Endodermal cell (in vitro differentiated cells): Measurements from ENCODE around the gene C5orf24. TPM values are rescaled to one million over a fixed set of nuclear protein-coding genes. Genes with fewer than 3 reads are reported as not detected.
A peak's percentile ranks its signal among the peaks of the same experiment; 100 is the strongest.

Source experiments
- DNase-seq: peaks from one replicate; pipeline ENCODE4 v3.0.0-alpha.2; 2017
- H3K27ac ChIP-seq: 2 replicates; pipeline ENCODE4 v1.5.1; 2013; ENCODE audit warnings: mild to moderate bottlenecking, low read depth, low read length, moderate library complexity
- H3K27me3 ChIP-seq: 2 replicates; pipeline ENCODE4 v1.6.1; 2013; ENCODE audit warnings: mild to moderate bottlenecking, low read length, moderate library complexity; ENCODE audit not compliant: insufficient read depth, control insufficient read depth, poor library complexity, severe bottlenecking
- H3K36me3 ChIP-seq: 2 replicates; pipeline ENCODE4 v1.7.0; 2013; ENCODE audit warnings: mild to moderate bottlenecking, low read length, moderate library complexity; ENCODE audit not compliant: control insufficient read depth, insufficient read depth
- H3K4me1 ChIP-seq: one replicate; pipeline ENCODE4 v1.7.0; 2013; ENCODE audit warnings: low read length; ENCODE audit not compliant: control insufficient read depth, insufficient read depth
- H3K4me3 ChIP-seq: 2 replicates; pipeline ENCODE4 v1.5.1; 2013; ENCODE audit warnings: mild to moderate bottlenecking, low read length, moderate library complexity
- H3K9ac ChIP-seq: 2 replicates; pipeline ENCODE4 v1.6.1; 2013; ENCODE audit warnings: mild to moderate bottlenecking, low read length, moderate library complexity; ENCODE audit not compliant: poor library complexity, severe bottlenecking; ENCODE audit errors: extremely low read depth
- H3K9me3 ChIP-seq: 2 replicates; pipeline ENCODE4 v1.6.1; 2013; ENCODE audit warnings: mild to moderate bottlenecking, low read length, moderate library complexity; ENCODE audit not compliant: control insufficient read depth
- H3K27ac Mint-ChIP-seq: 2 replicates; pipeline ENCODE4 v1.8.0; 2020; ENCODE audit warnings: mixed read lengths
- H3K27me3 Mint-ChIP-seq: 2 replicates; pipeline ENCODE4 v1.8.0; 2021; ENCODE audit warnings: mild to moderate bottlenecking, mixed read lengths; ENCODE audit not compliant: insufficient read depth
- H3K36me3 Mint-ChIP-seq: 2 replicates; pipeline ENCODE4 v1.8.0; 2020; ENCODE audit warnings: low read depth, mixed read lengths
- H3K4me1 Mint-ChIP-seq: 2 replicates; pipeline ENCODE4 v1.8.0; 2020; ENCODE audit warnings: mixed read lengths
- H3K4me3 Mint-ChIP-seq: 2 replicates; pipeline ENCODE4 v1.8.0; 2020; ENCODE audit warnings: mild to moderate bottlenecking, moderate library complexity, mixed read lengths
- H3K9me3 Mint-ChIP-seq: 2 replicates; pipeline ENCODE4 v1.8.0; 2020; ENCODE audit warnings: mild to moderate bottlenecking, mixed read lengths
- WGBS, 2 experiments: methylation state at CpG; one replicate each; pipeline versions ENCODE4 v1.1.5 to v1.1.7; 2013; ENCODE audit warnings: missing lambda C conversion rate in 2 of 2, mixed read lengths in 1 of 2; ENCODE audit not compliant: insufficient coverage in 1 of 2, insufficient read length in 1 of 2; 5-methylcytosine and 5-hydroxymethylcytosine counted together
- total RNA-seq, 2 donors: library from RNA; stranded (reverse); fragmentation: NEBNext Ultra II Directional in 1 of 2; extraction: Animal tissue kit (Norgen Biotek cat#: 25700) in 1 of 2; gene quantifications; 2 replicates in 1 of 2; 3 replicates in 1 of 2; pipeline ENCODE4 v1.2.1, GENCODE V29; 2021
- TF ChIP-seq, protein P1 (sequence below): fragments of 200-600 bp; sonication (generic); conservative IDR thresholded peaks from 2 replicates; pipeline ENCODE4 v1.5.0; 2021; ENCODE audit warnings: antibody characterized with exemption, mild to moderate bottlenecking

Gene C5orf24
- total RNA-seq, 2 donors from 2014 or later: 33.8 to 41.0 TPM

DNA sequence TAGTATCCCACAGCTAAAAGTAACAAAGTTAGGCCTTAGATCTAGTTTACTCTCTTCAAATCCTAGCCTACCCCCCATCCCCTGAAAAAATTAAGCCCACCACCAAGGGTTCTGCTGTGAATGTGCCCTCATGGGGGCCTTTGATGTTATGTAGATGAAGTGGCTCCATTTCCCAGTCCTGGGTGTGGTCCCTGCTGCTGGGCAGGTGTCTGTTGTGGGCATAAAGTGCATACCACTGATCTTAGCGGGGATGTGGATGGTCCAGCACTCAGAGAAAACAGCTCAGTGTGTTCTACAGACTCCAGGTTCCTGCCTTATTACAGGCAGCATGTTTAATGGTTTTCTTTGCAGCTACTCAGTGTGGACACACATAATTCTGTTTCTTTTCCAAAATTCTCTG, 61.0 kb downstream of the C5orf24 start:
- Mint-ChIP-seq H3K9me3 (no peaks in the 10 kb centered on the region), H3K4me1 (peaks cover 2% of the 10 kb centered on the region), H3K36me3 (peaks cover 20% of the 10 kb centered on the region), H3K27ac (no peak overlapping the region), H3K27me3 (no peaks in the 10 kb centered on the region), H3K4me3 (peak overlapping the region; percentile 77)
- Histone ChIP-seq H3K27me3 (no peaks in the 10 kb centered on the region), H3K36me3 (peaks cover 8% of the 10 kb centered on the region), H3K4me3 (no peak overlapping the region), H3K4me1 (no peaks in the 10 kb centered on the region), H3K27ac (no peak overlapping the region), H3K9ac (no peak overlapping the region), H3K9me3 (no peaks in the 10 kb centered on the region)
- DNase-seq: no peak
- 86 to 91% methylated on average over 1 of the region's 1 CpG for WGBS, 2 experiments
- TF ChIP-seq, protein P1, sequence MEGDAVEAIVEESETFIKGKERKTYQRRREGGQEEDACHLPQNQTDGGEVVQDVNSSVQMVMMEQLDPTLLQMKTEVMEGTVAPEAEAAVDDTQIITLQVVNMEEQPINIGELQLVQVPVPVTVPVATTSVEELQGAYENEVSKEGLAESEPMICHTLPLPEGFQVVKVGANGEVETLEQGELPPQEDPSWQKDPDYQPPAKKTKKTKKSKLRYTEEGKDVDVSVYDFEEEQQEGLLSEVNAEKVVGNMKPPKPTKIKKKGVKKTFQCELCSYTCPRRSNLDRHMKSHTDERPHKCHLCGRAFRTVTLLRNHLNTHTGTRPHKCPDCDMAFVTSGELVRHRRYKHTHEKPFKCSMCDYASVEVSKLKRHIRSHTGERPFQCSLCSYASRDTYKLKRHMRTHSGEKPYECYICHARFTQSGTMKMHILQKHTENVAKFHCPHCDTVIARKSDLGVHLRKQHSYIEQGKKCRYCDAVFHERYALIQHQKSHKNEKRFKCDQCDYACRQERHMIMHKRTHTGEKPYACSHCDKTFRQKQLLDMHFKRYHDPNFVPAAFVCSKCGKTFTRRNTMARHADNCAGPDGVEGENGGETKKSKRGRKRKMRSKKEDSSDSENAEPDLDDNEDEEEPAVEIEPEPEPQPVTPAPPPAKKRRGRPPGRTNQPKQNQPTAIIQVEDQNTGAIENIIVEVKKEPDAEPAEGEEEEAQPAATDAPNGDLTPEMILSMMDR: no peak

Other genes with a start within 250 kb of the C5orf24 start
- 10 to 100 TPM; 18.4 to 24.2 TPM for gene SAR1B, start 213.1 kb upstream of the C5orf24 start, total RNA-seq
- gene SEC24A, start 197.2 kb upstream of the C5orf24 start, total RNA-seq: 10 to 100 TPM; 26.5 to 32.1 TPM
- gene CAMLG, start 107.4 kb upstream of the C5orf24 start, total RNA-seq: 10 to 100 TPM; 23.3 to 25.6 TPM
- gene DDX46, start 87.2 kb upstream of the C5orf24 start, total RNA-seq: 10 to 100 TPM; 78.7 to 79.4 TPM
- 10 to 100 TPM; 34.0 to 37.0 TPM for gene TXNDC15, start 28.4 kb downstream of the C5orf24 start, total RNA-seq
- gene PCBD2, start 59.2 kb downstream of the C5orf24 start, total RNA-seq: 10 to 100 TPM in 1 of 2 donors, 1 to 10 TPM in 1; 9.1 to 12.6 TPM
- under 1 TPM; 0.64 to 0.68 TPM for gene CATSPER3, start 121.9 kb downstream of the C5orf24 start, total RNA-seq
- 1 to 10 TPM; 1.3 to 2.4 TPM for gene PITX1, start 188.3 kb downstream of the C5orf24 start, total RNA-seq